T-helper 17 cell (primary cell): ENCODE measurements around the gene MAP3K10. TPM values are rescaled to one million over a fixed set of nuclear protein-coding genes. Genes with fewer than 3 reads are reported as not detected.
A peak's percentile ranks its signal among the peaks of the same experiment; 100 is the strongest.
"Not testable (repeated sequence)": the region's sequence is repeated elsewhere in the genome, so short reads cannot be mapped to it uniquely, and the experiment has no call there.

Source experiments
- ATAC-seq: fragments of 150-1000 bp; cut with Tn5 transposase; 2 replicates; pipeline ENCODE4 v1.10.0; 2021; ENCODE audit warnings: mild to moderate bottlenecking, moderate library complexity
- DNase-seq, 3 donors: peaks; one replicate each; pipeline versions ENCODE4 v3.0.0 to v3.0.0-alpha.2; 2020 to 2021
- H3K9me3 ChIP-seq: one replicate; pipeline ENCODE4 v1.7.0; 2013; ENCODE audit warnings: low read length, mild to moderate bottlenecking; ENCODE audit not compliant: control insufficient read depth, poor library complexity, severe bottlenecking
- H3K27ac Mint-ChIP-seq: one replicate; pipeline ENCODE4 v1.8.0; 2022; ENCODE audit warnings: mild to moderate bottlenecking, moderate library complexity, mixed read lengths
- H3K27me3 Mint-ChIP-seq: one replicate; pipeline ENCODE4 v1.8.0; 2022; ENCODE audit warnings: mixed read lengths
- H3K36me3 Mint-ChIP-seq: one replicate; pipeline ENCODE4 v1.8.0; 2022; ENCODE audit warnings: low read depth, mixed read lengths
- H3K4me1 Mint-ChIP-seq: one replicate; pipeline ENCODE4 v1.8.0; 2022; ENCODE audit warnings: mild to moderate bottlenecking, mixed read lengths
- H3K4me3 Mint-ChIP-seq: one replicate; pipeline ENCODE4 v1.8.0; 2022; ENCODE audit warnings: mild to moderate bottlenecking, moderate library complexity, mixed read lengths
- total RNA-seq, 4 donors: library from RNA in 2 of 4; stranded (reverse) in 2 of 4; gene quantifications; one replicate each; pipeline ENCODE4 v1.2.3 and lab custom pipeline; 2022 to 2026

Gene MAP3K10
- total RNA-seq, 2 donors from 2014 or later: 20.7 to 28.5 TPM

- Mint-ChIP-seq H3K4me1 (no peaks in the 10 kb centered on the region), H3K27ac (no peak overlapping the region), H3K36me3 (no peaks in the 10 kb centered on the region), H3K27me3 (no peaks in the 10 kb centered on the region), H3K4me3 (no peak overlapping the region)
- H3K9me3 ChIP-seq: no peaks in the 10 kb centered on the region
- ATAC-seq: no peak
- DNase-seq: no peak
These were observed 31.5 kb upstream of the MAP3K10 start for GRCh38 chr19:40159744-40160143.

- Mint-ChIP-seq H3K4me3 (no peak overlapping the region), H3K4me1 (peaks cover 6% of the 10 kb centered on the region), H3K27ac (no peak overlapping the region), H3K36me3 (no peaks in the 10 kb centered on the region), H3K27me3 (peaks cover 6% of the 10 kb centered on the region)
- ATAC-seq (no peak), DNase-seq (no peak)
- H3K9me3 ChIP-seq: no peaks in the 10 kb centered on the region
These were observed 29.1 kb upstream of the MAP3K10 start for GRCh38 chr19:40162104-40162503.

- peak overlapping the region; percentile 56 for H3K27ac Mint-ChIP-seq
- H3K4me3 Mint-ChIP-seq: no peak overlapping the region
- ATAC-seq (no peak), DNase-seq (no peak)
- peaks cover 6% of the 10 kb centered on the region for H3K4me1 Mint-ChIP-seq
- H3K27me3 Mint-ChIP-seq: peaks cover 6% of the 10 kb centered on the region
- no peaks in the 10 kb centered on the region for H3K9me3 ChIP-seq
- no peaks in the 10 kb centered on the region for H3K36me3 Mint-ChIP-seq
These were observed 27.6 kb upstream of the MAP3K10 start for GRCh38 chr19:40163541-40164129.

GRCh38 chr19:40165362-40165937 is 25.8 kb upstream of the MAP3K10 start:
- peaks cover 6% of the 10 kb centered on the region for H3K4me1 Mint-ChIP-seq
- peak; percentile 12 to 36 (median 16) for DNase-seq
- H3K27me3 Mint-ChIP-seq: peaks cover 11% of the 10 kb centered on the region
- no peak overlapping the region for H3K27ac Mint-ChIP-seq
- H3K9me3 ChIP-seq: no peaks in the 10 kb centered on the region
- H3K36me3 Mint-ChIP-seq: no peaks in the 10 kb centered on the region
- H3K4me3 Mint-ChIP-seq: no peak overlapping the region
- peak; percentile 67 for ATAC-seq

GRCh38 chr19:40169482-40170302 is 21.5 kb upstream of the MAP3K10 start:
- H3K27me3 Mint-ChIP-seq: peaks cover 11% of the 10 kb centered on the region
- H3K4me3 Mint-ChIP-seq, H3K9me3 ChIP-seq, DNase-seq, H3K27ac Mint-ChIP-seq, ATAC-seq, H3K36me3 Mint-ChIP-seq, H3K4me1 Mint-ChIP-seq: not testable (repeated sequence)

GRCh38 chr19:40170303-40170989 is 20.8 kb upstream of the MAP3K10 start:
- H3K36me3 Mint-ChIP-seq, H3K27me3 Mint-ChIP-seq, ATAC-seq, H3K9me3 ChIP-seq, DNase-seq, H3K4me1 Mint-ChIP-seq, H3K27ac Mint-ChIP-seq, H3K4me3 Mint-ChIP-seq: not testable (repeated sequence)

- DNase-seq, ATAC-seq, H3K27ac Mint-ChIP-seq, H3K4me1 Mint-ChIP-seq, H3K4me3 Mint-ChIP-seq, H3K9me3 ChIP-seq, H3K36me3 Mint-ChIP-seq, H3K27me3 Mint-ChIP-seq: not testable (repeated sequence)
These were observed 19.9 kb upstream of the MAP3K10 start for GRCh38 chr19:40171293-40171692.

GRCh38 chr19:40174092-40174491 is 17.1 kb upstream of the MAP3K10 start:
- peaks cover 18% of the 10 kb centered on the region for H3K27me3 Mint-ChIP-seq
- no peaks in the 10 kb centered on the region for H3K36me3 Mint-ChIP-seq
- no peaks in the 10 kb centered on the region for H3K9me3 ChIP-seq
- no peak overlapping the region for H3K4me3 Mint-ChIP-seq
- DNase-seq (no peak), ATAC-seq (no peak)
- H3K27ac Mint-ChIP-seq: no peak overlapping the region
- peaks cover 2% of the 10 kb centered on the region for H3K4me1 Mint-ChIP-seq

GRCh38 chr19:40175820-40176219 is 15.4 kb upstream of the MAP3K10 start:
- DNase-seq (no peak), ATAC-seq (no peak)
- H3K9me3 ChIP-seq: no peaks in the 10 kb centered on the region
- Mint-ChIP-seq H3K27ac (no peak overlapping the region), H3K36me3 (no peaks in the 10 kb centered on the region), H3K27me3 (peaks cover 26% of the 10 kb centered on the region), H3K4me1 (peaks cover 2% of the 10 kb centered on the region), H3K4me3 (no peak overlapping the region)

GRCh38 chr19:40177286-40178070 is 13.7 kb upstream of the MAP3K10 start:
- H3K27me3 Mint-ChIP-seq: peaks cover 26% of the 10 kb centered on the region
- DNase-seq (no peak), ATAC-seq (no peak)
- H3K27ac Mint-ChIP-seq: no peak overlapping the region
- H3K4me3 Mint-ChIP-seq: no peak overlapping the region
- no peaks in the 10 kb centered on the region for H3K9me3 ChIP-seq
- H3K4me1 Mint-ChIP-seq: peaks cover 2% of the 10 kb centered on the region
- H3K36me3 Mint-ChIP-seq: no peaks in the 10 kb centered on the region

- Mint-ChIP-seq H3K27ac (no peak overlapping the region), H3K36me3 (no peaks in the 10 kb centered on the region), H3K4me1 (peaks cover 2% of the 10 kb centered on the region), H3K27me3 (peaks cover 26% of the 10 kb centered on the region), H3K4me3 (no peak overlapping the region)
- no peaks in the 10 kb centered on the region for H3K9me3 ChIP-seq
- ATAC-seq (no peak), DNase-seq (no peak)
These were observed 12.5 kb upstream of the MAP3K10 start for GRCh38 chr19:40178756-40179155.

- H3K9me3 ChIP-seq: no peaks in the 10 kb centered on the region
- Mint-ChIP-seq H3K4me3 (no peak overlapping the region), H3K36me3 (no peaks in the 10 kb centered on the region), H3K27ac (no peak overlapping the region), H3K27me3 (peaks cover 11% of the 10 kb centered on the region), H3K4me1 (no peaks in the 10 kb centered on the region)
- ATAC-seq: no peak
- no peak for DNase-seq
These were observed 7.0 kb upstream of the MAP3K10 start for GRCh38 chr19:40184273-40184672.
